ENCODE data around the gene UNC5CL. TPM values are rescaled to one million over a fixed set of nuclear protein-coding genes. Genes with fewer than 3 reads are reported as not detected.
A peak's percentile ranks its signal among the peaks of the same experiment; 100 is the strongest.

Gene UNC5CL
- total RNA-seq, 2 donors from 2014 or later = 4.1 to 4.2 TPM

DNA sequence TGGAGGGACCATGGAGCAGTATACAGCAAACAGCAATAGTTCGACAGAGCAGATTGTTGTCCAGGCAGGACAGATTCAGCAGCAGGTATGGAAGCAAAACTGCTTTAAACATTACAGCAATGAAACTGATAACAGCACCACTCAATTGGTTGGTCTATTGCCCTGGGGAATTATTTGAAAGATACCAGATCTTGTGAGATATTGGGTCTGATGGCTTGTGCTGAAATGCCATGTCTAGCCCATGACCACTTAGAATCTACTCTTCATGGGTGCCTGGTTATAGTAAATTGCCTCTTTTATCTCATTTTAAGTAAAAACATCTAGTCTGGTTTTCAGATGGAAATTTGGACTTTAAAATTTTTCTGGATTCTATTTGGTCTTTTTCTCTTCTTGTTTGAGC is 40.1 kb upstream of the UNC5CL start:
- DNase-seq = no peak
- Histone ChIP-seq H3K9ac (ENCODE audit: low read depth in 2 of 2, low read length in 2 of 2) (no peak overlapping the region), H3K27ac (no peak overlapping the region), H3K9me3 (no peaks in the 10 kb centered on the region), H3K4me3 (no peak overlapping the region), H3K36me3 (peaks cover 4% of the 10 kb centered on the region), H3K27me3 (no peaks in the 10 kb centered on the region), H3K4me1 (no peaks in the 10 kb centered on the region)
- TF ChIP-seq, protein P1, sequence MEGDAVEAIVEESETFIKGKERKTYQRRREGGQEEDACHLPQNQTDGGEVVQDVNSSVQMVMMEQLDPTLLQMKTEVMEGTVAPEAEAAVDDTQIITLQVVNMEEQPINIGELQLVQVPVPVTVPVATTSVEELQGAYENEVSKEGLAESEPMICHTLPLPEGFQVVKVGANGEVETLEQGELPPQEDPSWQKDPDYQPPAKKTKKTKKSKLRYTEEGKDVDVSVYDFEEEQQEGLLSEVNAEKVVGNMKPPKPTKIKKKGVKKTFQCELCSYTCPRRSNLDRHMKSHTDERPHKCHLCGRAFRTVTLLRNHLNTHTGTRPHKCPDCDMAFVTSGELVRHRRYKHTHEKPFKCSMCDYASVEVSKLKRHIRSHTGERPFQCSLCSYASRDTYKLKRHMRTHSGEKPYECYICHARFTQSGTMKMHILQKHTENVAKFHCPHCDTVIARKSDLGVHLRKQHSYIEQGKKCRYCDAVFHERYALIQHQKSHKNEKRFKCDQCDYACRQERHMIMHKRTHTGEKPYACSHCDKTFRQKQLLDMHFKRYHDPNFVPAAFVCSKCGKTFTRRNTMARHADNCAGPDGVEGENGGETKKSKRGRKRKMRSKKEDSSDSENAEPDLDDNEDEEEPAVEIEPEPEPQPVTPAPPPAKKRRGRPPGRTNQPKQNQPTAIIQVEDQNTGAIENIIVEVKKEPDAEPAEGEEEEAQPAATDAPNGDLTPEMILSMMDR (IDR thresholded peaks at IDR 0.05) = no peak
- intact Hi-C loops (cut with DNase I) = no loop called here

DNA sequence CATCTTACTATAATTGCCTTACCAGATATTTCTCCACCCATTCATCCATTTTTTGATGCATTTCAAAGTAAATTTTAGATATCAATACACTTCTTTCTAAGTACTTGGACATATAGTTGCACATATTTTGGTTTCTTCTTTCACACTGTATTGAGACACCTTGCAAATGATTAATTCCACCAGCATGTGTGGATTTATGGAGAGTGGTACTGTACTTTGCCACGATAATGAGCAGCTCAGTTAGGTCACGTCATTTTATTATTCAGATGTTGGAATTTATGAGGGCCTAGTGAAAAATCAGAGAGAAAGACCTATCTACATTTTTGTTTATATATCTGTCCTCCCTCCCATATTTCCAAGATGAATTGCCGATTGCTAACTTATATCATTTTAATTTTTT is 39.1 kb upstream of the UNC5CL start:
- H3K9ac ChIP-seq (ENCODE audit: low read depth in 2 of 2, low read length in 2 of 2) = no peak overlapping the region
- no peaks in the 10 kb centered on the region for H3K4me1 ChIP-seq
- H3K27ac ChIP-seq = no peak overlapping the region
- no peaks in the 10 kb centered on the region for H3K9me3 ChIP-seq
- peaks cover 4% of the 10 kb centered on the region for H3K36me3 ChIP-seq
- DNase-seq = no peak
- H3K27me3 ChIP-seq = no peaks in the 10 kb centered on the region
- H3K4me3 ChIP-seq = no peak overlapping the region
- TF ChIP-seq, protein P1 (IDR thresholded peaks at IDR 0.05) = no peak
- intact Hi-C loops (cut with DNase I) = no loop called here

DNA sequence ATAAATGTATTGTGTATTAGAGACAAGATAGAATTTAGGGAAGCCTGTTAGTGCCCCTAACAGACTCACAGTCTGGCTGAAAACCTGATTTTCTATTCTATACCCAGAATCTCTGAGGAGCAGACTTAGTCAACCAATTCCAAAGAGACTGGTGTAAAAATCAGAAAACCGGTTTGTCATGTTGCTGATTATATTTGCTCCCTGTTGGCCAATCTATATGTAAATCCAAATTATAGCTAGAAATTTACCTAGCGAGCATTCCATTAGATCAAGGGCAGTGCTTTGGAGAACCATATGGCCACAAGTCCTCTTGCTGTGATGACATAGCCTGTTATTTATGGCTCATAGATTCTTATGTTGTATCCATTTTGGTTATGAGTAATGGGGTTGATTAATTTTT is 38.5 kb upstream of the UNC5CL start:
- Histone ChIP-seq H3K36me3 (peaks cover 4% of the 10 kb centered on the region), H3K4me3 (no peak overlapping the region), H3K27ac (no peak overlapping the region), H3K4me1 (no peaks in the 10 kb centered on the region), H3K9ac (ENCODE audit: low read depth in 2 of 2, low read length in 2 of 2) (no peak overlapping the region), H3K27me3 (no peaks in the 10 kb centered on the region), H3K9me3 (no peaks in the 10 kb centered on the region)
- TF ChIP-seq, protein P1 (IDR thresholded peaks at IDR 0.05) = no peak
- intact Hi-C loops (cut with DNase I) = no loop called here
- no peak for DNase-seq

DNA sequence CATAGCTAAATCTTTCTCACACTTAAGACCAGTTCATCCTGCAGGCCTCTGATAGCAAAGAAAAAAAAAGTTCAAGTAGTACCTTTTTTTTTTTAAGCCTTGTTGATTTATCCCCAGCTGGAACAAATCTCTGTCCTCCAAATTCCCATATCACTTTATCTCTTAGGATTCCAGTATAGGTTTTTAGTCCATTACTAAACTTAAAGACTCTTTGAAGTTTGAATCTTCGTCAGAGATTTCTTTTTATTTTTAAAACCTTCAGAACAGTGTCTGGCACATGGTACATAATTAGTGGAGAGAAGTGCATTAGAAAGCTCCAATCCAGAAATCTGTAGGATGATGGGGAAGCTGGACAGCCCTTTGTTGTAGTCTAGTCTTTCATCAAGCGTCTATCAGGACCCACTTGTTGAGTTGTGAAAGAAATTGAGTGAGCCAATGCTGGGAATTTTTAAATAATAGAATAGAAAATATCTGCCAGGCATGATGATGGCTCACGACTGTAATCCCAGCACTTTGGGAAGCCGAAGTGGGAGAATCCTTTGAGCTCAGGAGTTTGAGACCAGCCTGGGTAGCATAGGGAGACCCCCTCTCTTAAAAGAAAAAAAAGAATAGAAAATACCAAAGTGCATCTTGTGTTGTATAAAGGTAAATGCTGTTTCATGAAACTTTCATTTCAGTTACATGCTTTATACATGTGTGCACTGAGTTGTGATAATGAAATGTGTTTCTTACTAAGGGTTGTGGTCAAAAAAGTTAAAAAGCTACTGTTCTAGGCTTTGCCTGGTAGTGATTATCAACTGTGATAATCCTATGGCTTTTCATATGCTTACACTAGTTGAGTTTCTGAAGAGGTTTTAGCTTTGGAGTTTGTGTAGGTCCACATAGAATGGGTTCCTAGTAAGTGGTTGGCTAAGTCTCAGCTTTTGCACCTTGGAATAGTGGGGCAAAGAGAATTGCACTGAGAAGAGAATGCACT is 36.9 kb upstream of the UNC5CL start:
- Histone ChIP-seq H3K4me1 (no peaks in the 10 kb centered on the region), H3K36me3 (peaks cover 3% of the 10 kb centered on the region), H3K27me3 (no peaks in the 10 kb centered on the region), H3K9me3 (no peaks in the 10 kb centered on the region), H3K9ac (ENCODE audit: low read depth in 2 of 2, low read length in 2 of 2) (no peak overlapping the region), H3K27ac (no peak overlapping the region), H3K4me3 (no peak overlapping the region)
- DNase-seq = no peak
- TF ChIP-seq, protein P1 (IDR thresholded peaks at IDR 0.05) = no peak
- intact Hi-C loops (cut with DNase I) = no loop called here

DNA sequence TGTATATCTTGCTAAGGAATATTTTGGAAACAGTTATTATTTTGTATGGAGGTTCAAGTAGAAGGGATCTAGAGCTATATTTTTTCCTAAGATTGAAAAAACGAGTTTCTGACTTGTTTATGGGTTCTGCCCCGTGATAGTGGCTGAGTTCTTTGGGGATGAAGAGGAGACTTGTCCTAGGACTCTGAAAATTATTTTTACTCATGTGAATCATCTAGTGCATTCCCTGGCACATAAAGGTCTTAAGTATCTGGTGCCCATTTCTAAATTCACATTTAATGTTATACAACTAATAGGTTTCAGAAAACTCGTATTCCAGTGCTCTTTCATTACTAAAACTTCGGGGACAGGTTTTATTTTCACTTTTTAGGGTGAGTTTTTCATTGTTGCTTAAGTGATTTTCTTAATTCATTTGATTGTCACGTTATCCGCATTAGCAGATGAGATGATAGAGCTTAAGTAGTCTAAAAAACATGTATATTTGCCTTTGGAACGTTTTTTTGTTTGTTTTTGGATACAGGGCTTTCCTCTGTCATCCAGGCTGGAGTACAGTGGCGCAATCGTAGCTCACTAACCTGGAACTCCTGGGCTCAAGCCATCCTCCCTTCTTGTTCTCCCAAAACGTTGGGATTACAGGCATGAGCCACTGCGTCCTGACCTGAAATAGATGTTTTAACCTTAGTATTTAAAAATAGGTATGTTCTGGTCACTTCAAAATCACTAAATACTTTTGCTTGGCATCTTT is 35.8 kb upstream of the UNC5CL start:
- H3K9ac ChIP-seq (ENCODE audit: low read depth in 2 of 2, low read length in 2 of 2) = peak overlapping the region in 1 of 2 donors; percentile 95
- H3K27me3 ChIP-seq = no peaks in the 10 kb centered on the region
- H3K4me1 ChIP-seq = no peaks in the 10 kb centered on the region
- H3K9me3 ChIP-seq = no peaks in the 10 kb centered on the region
- peak overlapping the region; percentile 89 for H3K4me3 ChIP-seq
- intact Hi-C loops (cut with DNase I) = no loop called here
- H3K36me3 ChIP-seq = no peaks in the 10 kb centered on the region
- peak overlapping the region; percentile 100 for H3K27ac ChIP-seq
- TF ChIP-seq, protein P1 (IDR thresholded peaks at IDR 0.05) = no peak
- DNase-seq = no peak

Data from colonic mucosa (tissue), 4 donors.